ENCODE results near the gene FOXK2. TPM values are rescaled to one million over a fixed set of nuclear protein-coding genes. Genes with fewer than 3 reads are reported as not detected.

FOXK2 gene
- 10 to 100 TPM; 50.9 to 51.6 TPM for total RNA-seq

GRCh38 chr17:82518826-82519810 is at the start of gene FOXK2:
FOXK2 (plus strand) TSS chr17:82519732; CDS start chr17:82519889, 157 bp downstream.

GRCh38 chr17:82648165-82648668 is 128.7 kb downstream of the FOXK2 start, which contains the start of gene WDR45B:
WDR45B (minus strand) TSS chr17:82648444; CDS start chr17:82648340, 104 bp downstream.

Other genes with a start within 250 kb of the FOXK2 start
- gene CSNK1D, start 246.0 kb upstream of the FOXK2 start, total RNA-seq: 100 to 1,000 TPM; 116 to 121 TPM
- 100 to 1,000 TPM; 238 to 240 TPM for gene CD7, start 202.1 kb upstream of the FOXK2 start, total RNA-seq
- gene SECTM1, start 186.0 kb upstream of the FOXK2 start, total RNA-seq: 1 to 10 TPM; 5.7 to 6.7 TPM
- gene TEX19, start 160.5 kb upstream of the FOXK2 start, total RNA-seq: not detected
- gene UTS2R, start 148.0 kb upstream of the FOXK2 start, total RNA-seq: under 1 TPM in 1 of 2 experiments, not detected in 1; 0.20 TPM
- 10 to 100 TPM; 60.7 to 65.6 TPM for gene HEXD, start 101.4 kb upstream of the FOXK2 start, total RNA-seq
- 10 to 100 TPM; 24.5 to 25.6 TPM for gene OGFOD3, start 101.1 kb upstream of the FOXK2 start, total RNA-seq
- gene CYBC1, start 69.0 kb upstream of the FOXK2 start, total RNA-seq: 100 to 1,000 TPM; 242 to 271 TPM
- 100 to 1,000 TPM; 131 to 136 TPM for gene NARF, start 61.0 kb upstream of the FOXK2 start, total RNA-seq
- 10 to 100 TPM; 37.5 to 37.8 TPM for gene WDR45B, start 128.7 kb downstream of the FOXK2 start, total RNA-seq
- 1 to 10 TPM; 2.0 to 2.6 TPM for gene RAB40B, start 179.0 kb downstream of the FOXK2 start, total RNA-seq
- 10 to 100 TPM; 31.5 to 32.3 TPM for gene FN3KRP, start 197.0 kb downstream of the FOXK2 start, total RNA-seq
- 1 to 10 TPM; 4.7 to 5.9 TPM for gene FN3K, start 215.9 kb downstream of the FOXK2 start, total RNA-seq
- gene TBCD, start 232.3 kb downstream of the FOXK2 start, total RNA-seq: 100 to 1,000 TPM; 161 to 174 TPM